GM19468 (cell line): ENCODE data around the gene GLI3.

Source experiments
- ATAC-seq: cut with Tn5 transposase; IDR thresholded peaks from one replicate; pipeline ENCODE4 v1.9.1; 2021; ENCODE audit warnings: mild to moderate bottlenecking, moderate library complexity, moderate number of reproducible peaks; ENCODE audit not compliant: unreplicated experiment; ENCODE audit errors: extremely low read depth

GLI3 gene

DNA sequence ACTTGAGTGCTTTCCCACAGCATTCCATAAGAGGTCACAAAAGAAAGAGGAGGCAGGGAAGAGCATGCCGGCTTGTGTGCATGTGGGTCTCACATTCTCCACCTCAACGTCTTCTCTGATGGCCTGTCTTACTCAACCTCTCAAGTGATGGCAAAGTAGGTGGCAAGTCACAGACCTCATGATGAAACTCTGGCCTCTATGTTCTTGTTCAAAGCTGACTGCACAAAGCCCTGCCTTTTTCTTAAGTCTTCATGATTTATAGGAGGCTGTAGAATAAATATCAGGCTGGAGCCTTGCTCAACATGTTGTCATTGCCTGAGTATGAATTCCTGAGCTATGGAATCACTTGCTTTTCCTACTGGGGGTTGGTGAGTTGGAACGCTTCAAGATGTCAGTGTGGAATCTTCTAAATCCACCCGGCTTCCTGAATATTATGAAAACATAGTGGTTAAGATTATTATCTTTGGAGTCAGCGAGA is 320.5 kb downstream of the GLI3 start:
- ATAC-seq: no peak

DNA sequence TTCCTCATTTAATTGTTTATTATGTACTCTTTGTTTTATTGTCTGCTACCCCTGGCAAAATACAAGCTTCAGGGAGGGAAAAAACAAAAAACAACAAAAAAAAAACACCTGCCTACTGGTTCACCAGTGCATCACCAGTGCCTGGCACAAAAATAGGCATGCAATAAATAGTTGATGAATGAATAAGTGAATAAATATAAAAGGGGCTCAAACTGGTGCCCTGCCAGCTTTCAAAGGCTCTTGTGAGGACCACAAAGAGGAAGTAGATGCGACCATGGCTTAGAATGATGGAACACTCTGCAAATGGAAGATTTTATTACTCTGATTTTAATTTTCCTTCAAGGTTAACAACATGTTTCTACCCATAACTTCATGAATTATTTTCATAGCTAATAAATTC is 321.1 kb downstream of the GLI3 start:
- no peak for ATAC-seq

DNA sequence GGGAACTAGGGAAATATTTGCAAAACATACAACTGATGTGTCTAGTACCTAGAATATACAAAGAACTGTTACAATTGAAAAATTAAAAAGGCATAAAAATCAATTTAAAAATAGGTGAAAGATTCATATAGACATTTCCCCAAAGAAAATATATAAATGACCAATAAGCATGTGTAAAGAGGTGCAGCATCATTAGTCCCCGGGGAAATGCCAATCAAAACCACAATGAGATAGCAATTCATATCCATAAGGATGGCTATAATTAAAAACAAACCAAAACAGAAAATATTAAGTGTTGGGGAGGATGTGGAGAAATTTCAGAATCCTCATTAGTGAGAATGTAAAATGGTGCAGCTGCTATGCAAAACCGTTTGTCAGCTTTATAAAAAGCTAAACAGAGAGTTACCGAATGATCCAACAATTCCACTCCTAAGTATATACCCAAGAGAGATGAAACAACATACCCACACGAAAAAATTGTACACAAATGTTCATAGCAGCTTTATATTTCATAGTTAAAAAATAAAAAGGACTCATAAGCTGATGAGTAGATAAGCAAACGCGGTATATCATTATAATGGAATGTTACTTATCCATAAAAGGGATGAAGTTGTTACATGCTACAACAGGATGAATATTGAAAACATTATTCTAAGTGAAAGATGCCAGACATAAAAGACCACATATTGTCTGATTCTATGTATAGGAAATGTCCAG is 324.0 kb downstream of the GLI3 start:
- no peak for ATAC-seq

DNA sequence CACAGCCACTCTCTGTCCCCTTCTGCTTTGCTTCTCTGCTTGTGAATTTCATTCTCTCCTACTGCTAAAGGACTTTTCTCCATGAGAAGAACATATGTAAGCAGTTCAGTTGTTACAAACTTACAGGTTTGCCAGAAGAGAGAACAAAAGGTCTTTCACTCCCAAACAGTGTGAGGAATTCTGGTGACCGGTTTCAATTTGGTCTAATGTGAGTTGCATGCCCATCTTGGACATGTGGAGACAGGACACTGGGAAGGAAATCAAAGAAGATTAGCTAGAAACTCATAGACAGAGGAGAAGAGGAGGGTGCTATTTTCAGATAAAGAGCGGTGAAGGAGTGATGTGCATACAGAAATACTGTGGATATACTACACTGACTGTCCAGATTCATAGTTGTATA is 324.6 kb downstream of the GLI3 start:
- no peak for ATAC-seq

DNA sequence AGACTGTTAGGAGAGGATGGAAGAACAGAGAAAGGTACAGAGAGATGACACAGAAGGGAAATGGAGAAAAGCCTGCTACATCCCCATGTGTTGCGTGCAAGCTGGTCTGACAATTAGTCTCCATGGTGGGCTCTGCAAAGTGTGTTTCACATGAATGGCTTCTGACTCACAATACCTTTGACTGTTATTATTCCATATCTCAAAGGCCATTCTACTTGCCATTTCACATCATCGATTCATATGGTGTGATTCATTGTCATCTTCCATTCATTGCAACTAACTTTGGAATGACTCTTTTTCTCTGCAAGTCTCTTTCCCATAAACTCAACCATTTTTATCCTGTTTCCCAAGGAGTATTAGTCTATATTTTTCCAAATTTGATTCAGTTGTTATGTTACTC is 325.2 kb downstream of the GLI3 start:
- ATAC-seq: no peak
